HG03457 (cell line): ENCODE measurements around the gene STX5.
"Not testable (repeated sequence)": the region's sequence is repeated elsewhere in the genome, so short reads cannot be mapped to it uniquely, and the experiment has no call there.

ENCODE experiments used
- ATAC-seq: cut with Tn5 transposase; IDR thresholded peaks from one replicate; pipeline ENCODE4 v1.9.1; 2021; ENCODE audit warnings: moderate number of reproducible peaks; ENCODE audit not compliant: unreplicated experiment

The STX5 gene

DNA sequence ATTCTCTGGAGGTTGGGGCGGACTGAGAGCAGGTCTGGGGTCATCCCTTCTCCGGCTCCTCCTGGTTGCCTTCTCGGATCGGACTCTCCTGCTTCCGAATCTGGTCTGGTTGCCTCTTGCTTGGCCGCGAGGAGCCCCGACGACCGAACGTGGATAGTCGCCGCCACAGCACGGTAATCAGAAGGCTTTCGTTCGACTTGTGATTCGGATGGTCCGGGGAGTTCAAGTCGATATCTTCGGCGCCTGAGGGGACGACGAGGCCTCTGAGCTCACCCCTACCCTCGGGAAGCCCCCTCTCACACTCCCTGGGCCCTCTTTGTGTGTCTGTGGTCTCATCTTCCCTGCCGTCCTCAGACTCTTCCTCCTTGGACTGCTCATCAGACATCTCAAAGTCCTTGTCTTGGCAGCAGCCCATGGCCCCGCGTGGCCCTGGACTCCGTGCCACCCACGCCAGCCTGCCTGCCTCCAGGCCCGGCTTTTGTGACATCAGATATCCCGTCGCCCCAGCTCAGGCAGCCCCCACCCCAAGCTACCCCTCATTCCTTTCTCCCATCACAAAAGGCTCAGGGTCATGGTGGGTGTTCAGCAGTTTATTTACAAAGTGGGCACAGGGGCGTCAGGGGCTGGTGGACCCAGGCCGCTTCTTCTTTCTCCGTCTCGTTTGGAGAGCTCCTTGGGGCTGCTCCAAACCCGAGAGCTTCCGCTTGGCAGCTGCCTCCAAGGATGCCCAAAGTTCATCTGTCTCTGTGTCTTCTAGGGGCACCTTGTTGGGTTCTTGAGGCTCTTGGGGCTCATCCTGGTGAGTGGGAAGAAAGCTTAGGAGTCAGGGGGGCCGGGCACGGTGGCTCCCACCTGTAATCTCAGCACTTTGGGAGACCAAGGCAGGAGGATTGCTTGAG is 734 bp upstream of the STX5 start, which contains the start of gene TEX54:
TEX54 (minus strand) TSS at position 506 of the 899 bp plus-strand sequence.
- ATAC-seq = peak; percentile 8

DNA sequence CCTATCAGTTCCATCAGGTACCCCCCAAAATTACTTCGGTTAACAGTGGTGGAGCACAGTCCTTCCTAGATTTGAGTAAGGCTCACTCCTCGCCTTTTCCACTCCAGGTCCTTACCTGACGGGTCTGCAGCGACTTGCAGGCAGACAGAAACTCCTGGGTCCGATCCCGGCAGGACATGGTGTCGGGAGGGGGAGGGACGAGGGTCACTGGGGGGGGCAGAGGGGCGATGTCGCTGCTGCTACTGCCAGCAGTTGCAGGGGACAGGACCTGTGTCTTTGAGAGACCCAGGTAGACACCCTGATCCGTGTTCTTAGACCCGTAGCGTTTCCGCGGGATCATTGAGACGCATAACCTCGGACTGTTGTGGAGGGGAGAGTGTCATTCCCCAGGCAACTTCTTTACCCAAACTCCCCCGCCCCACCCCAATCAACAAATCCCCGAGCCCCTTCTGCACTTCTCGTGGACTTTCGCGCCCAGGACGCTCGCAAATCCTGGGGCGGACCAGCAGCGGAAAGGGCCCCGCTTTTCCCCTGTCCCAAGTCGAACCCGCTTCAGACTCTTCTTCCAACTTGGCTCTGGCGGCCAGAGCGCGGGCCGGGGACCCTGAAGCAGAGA is 839 bp downstream of the STX5 start:
- ATAC-seq = no peak

DNA sequence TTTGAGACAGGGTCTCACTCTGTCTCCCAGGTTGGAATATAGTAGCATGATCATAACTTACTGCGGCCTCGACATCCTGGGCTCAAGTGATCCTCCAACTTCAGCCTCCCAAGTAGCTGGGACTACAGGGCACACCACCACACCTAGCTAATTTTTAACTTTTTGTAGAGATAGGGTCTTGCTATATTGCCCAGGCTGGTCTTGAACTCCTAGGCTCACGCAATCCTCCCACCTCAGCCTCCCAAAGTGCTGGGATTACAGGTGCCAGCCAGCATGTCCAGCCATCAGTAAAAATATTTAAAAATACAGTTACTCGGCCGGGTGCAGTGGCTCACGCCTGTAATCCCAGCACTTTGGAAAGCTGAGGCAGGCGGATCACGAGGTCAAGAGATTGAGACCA is 3.7 kb downstream of the STX5 start:
- ATAC-seq = not testable (repeated sequence)

DNA sequence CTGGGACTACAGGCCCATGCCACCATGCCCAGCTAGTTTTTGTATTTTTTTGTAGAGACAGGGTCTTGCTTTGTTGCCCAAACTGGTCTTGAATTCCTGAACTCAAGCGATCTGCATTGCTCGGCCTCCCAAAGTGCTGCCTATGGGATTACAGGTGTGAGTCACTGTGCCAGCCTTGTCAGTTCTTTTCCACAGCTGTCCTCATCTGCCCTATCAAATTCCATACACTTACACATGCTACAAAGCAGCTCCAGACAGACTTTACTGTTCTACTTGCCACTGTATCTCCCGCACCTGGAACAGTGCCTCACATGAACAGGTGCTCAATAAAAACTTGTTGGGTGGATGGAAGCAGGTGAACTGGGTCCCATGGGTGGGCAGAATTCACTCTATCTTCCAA is 8.2 kb downstream of the STX5 start:
- ATAC-seq = no peak

GRCh38 chr11:62817129-62817528 is 14.7 kb downstream of the STX5 start:
- ATAC-seq = no peak

GRCh38 chr11:62816557-62816956 is 15.3 kb downstream of the STX5 start:
- ATAC-seq = no peak

DNA sequence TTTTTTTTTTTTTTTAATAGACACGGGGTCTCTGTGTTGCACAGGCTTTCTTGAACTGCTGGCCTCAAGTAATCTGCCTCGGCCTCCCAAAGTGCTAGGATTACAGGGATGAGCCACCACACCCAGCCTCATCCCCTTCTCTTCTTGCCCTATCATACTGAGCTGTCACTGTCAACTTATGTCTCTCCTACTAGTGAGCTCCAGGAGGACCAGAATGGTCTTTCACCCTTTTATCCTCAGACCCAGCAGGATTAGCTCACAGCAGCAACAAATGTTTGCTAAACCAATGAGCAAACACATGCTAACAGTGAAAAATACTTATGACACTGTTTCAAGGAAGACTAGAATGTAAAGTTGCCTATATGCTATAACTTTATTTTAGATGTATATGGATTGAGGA is 20.2 kb downstream of the STX5 start:
- ATAC-seq = no peak

DNA sequence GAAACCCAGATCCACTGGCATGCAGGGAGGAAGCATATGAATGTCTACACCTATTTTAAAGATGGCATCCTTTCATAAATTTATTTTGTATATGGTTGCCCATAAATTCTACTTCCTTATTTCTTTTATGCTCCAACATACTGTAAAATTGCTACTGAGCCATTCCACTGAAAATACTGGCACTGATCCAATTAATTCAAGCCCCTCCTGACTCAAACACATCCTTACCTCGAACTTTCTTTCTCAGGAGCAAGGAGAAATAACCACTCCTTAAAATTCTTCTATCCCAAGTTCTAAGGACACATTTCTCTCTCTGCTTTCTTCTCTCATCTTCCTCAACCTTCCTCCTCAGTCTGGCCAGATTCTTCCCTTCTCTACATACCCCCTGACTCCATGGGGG is 21.1 kb downstream of the STX5 start:
- ATAC-seq = no peak

DNA sequence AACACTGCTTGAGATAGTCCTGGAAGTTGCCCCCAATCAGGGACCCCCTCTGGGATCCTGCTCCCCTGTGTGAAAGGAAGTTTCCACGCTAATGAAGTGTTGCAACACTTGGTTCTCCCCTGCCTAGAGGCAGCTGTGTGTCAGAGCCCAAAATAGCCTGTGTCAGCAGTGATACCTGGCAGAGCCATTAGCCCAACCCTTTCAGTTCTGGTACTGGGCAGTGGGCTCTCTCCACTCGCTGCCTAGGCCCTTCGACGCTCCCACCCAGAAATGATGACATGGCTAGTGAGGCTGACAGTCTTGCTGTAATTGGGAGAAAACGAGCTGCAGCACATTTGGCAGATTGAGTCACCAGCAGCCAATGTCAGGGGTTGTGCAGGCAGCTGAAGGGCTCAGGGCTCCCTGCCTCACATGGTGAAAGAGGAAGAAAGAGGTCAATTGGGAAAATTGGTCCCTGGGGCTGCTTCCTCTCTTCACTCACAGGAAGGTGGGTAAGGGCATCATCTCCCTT is 25.2 kb downstream of the STX5 start:
- ATAC-seq = no peak

GRCh38 chr11:62805961-62806441 is 25.9 kb downstream of the STX5 start:
- ATAC-seq = no peak

GRCh38 chr11:62805076-62805892 is 26.6 kb downstream of the STX5 start, which contains the start of gene NXF1:
TSS of gene NXF1 (minus strand) at chr11:62805440. CDS start at chr11:62805356, 84 bp downstream.
- peak; percentile 66 for ATAC-seq

- no peak for ATAC-seq
Measured at GRCh38 chr11:62804310-62805075, 27.4 kb downstream of the STX5 start.

- ATAC-seq = no peak
Measured at GRCh38 chr11:62801071-62801470, 30.8 kb downstream of the STX5 start.

DNA sequence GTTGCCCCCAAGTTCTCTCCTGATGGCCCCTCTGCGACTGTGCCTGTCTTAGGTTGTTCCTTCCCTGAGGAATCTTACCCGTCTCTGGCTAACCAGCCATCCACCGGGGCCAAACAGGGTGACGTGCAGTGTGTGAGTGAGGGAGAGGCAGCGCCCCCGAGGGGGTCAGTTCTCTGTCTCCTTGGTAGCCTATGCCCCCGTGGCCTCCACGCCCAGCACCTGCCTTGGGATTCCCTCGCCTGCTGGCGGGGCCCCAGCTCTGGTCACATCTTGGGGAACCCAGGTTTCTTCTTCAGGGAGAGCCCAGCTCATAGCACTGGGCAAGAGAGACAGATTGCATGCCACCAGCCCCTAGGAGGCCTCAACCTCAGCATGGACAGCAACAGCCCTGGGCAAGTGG is 32.4 kb downstream of the STX5 start:
- no peak for ATAC-seq

GRCh38 chr11:62796281-62796680 is 35.6 kb downstream of the STX5 start:
- no peak for ATAC-seq

GRCh38 chr11:62794201-62794775 is 37.6 kb downstream of the STX5 start:
- no peak for ATAC-seq

DNA sequence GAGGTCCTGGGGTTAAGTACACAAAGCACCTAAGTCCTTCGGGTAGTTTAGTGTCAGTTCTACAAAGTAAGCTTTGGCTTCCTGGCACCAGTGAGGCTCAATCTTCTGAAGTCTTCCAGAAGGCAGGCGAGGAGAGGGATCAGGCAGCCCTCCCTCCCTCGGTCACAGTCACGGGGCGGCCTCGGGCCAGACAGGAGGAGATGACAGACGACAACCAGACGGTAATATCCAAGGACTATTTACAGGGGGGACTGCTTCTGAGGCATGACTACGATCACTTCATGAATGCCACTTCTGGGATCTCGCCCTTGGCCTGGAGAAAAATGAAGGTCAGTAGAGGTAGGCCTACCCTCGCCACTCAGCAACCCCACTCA is 39.7 kb downstream of the STX5 start:
- ATAC-seq = no peak

DNA sequence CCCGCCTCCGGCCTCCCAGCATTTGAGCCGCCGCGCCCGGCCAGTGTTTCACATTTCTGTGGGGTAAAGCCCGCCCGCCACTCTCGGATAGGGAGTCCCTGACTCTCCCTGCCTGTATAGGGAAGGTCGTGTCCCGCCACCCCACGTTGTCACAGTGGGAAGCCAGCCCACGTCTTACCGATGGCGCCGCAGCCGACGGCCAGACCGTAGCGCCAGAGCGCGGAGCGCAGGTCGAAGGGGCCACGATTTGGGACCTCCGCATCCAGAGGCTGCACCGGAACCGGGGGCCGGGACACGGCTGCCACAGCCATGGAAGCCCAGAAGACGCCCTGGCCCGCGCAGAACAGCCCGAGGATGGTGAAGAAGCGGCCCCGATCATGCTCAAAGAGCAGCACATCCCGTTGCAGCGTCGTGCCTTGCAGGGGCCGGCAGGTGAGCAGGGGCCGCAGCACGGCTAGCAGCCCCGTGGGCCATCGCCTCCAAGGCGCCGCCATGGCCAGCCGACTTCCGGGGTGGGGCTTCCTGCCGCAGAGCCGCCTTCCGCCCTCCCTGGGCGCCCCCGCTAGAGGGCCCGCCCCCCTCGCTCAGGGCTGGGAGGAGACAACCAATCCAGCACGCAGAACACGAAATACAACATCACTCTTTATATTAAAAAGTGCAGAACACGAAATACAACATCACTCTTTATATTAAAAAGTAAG is 40.2 kb downstream of the STX5 start, which contains the start of gene TMEM223:
TMEM223 (minus strand) TSS at position 506 of the 701 bp plus-strand sequence; CDS start at position 494, 12 bp downstream.
- ATAC-seq = peak; percentile 47

DNA sequence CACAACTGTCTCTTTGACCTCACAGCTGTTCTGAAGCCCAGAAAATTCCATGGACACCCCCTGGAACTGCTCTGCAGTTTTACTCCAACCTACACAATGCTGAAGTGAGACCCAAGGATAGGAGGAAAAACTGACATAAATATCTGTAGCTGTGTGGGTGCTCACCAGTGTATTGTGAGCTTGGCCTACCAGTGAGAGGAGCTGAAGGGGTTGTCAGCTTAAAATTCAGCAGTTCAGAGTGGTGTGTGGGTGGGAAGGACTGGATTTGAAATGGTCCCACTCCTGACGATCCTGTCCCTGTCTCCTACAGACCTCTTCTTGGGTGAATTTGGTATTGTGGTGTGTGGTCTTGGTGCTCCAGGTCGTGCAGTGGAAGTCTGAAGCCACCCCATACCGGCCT is 42.3 kb downstream of the STX5 start:
- ATAC-seq = no peak
